Measurements from ENCODE around the gene CREG1.
"Not testable (repeated sequence)": the region's sequence is repeated elsewhere in the genome, so short reads cannot be mapped to it uniquely, and the experiment has no call there.

Gene CREG1

DNA sequence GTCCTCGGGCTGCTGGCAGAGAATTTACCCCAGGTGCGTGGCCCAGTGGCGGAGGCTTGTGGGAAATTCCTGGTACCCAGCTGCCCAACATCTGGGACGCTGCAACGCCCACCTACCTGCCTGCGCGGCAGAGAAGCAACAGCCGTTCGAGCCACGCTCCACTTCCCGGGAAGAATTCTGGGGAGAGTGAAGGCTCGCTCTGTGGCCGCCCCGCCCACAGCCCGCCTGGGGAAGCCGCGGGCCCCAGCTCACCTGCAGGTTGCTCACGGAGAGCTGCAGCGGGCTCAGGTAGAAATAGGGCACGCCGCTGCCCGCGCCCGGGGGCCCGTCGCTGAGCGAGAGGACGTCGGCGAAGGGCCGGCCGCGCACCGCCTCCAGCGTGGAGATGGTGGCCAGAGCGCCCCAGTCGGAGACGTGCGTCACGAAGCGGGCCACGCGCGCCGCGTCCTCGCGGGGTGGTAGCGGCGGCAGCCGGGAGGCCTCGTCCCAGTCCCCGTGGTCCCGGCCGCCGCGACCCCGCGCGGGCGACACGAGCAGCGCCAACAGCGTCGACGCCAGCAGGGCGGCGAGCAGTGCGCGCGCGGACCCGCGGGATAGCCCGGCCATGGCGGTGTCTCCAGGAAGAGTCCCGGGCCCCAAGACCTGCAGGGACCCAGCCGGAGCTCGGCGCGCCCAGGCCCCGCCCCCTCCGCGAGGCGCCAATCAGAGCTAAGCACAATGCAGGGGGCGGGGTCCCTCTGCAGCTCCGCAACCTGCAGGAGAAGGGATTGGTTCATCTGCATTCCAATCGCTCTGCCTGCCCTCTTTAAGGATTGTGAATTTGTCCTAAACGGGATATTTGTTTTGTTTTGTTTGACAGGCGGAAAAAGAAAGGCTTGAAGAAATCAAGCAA, at the start of gene CREG1:
Gene CREG1 (minus strand): TSS at position 627 of the 892 bp plus-strand sequence.
- peak; percentile 96 to 98 (median 97) for DNase-seq

DNA sequence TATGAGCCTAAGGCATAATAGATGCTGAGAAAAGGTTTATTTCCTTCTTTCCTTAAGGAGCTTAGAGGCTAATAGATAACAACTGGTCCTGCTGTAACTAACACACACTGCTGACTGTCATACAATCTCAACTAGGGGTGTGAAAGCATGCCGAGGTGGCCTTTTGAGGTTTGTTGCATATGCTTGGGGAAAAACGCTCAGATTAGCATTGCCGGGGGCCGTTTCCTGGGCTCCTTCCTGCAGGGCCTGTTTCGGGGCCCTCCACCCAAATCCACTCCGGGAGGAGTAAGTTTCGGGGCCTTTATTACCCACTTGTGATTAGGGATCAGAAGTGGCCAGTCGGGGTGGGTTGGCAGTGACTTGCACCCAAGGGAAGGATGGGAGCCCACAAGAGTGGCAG, 49.3 kb upstream of the CREG1 start:
- no peak for DNase-seq

DNA sequence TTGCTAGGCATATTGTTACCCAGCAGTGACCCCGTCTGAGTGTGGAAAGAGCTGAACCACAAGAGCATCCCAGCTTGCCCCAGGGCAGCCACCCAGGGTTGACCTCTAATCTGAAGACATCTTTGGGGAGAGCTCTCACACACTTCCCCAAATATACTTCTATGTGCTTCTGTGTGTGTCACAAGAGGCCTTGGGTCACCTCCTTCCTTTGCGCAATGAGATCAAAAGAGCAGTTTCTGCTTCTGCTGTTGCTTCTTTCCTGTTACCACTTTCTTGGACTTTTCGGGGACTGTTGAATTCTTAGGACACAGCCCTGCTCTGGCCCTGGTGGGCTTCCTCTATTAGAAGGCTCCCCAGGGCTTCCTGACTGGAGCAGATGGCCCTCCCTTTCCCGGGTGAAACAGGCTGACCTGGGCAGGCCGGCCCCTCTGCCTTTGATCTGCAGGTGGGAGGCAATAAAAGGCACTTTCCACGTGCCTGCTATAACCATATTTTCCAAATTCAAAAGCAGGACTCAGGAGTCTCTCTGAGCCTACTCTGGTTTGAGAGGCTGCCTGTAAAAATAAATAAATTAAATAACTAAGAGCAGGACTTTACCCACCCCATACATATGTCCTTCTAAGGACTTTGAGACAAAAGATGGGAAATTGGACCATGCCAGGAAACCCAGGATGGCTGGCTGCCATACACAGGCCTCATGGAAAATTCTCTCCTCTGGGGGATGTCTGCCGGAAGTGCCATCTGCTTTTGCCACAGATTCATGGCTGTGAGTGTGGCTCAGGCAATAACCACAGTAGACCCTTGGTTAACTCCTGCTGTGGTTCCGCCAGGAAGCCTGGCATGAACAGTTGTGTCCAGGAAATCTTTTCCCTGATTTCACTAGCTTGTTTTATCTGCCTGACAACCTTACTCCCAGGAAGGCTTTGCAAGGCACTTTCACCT, 48.2 kb upstream of the CREG1 start:
- DNase-seq = peak; percentile 89 to 98 (median 97)

DNA sequence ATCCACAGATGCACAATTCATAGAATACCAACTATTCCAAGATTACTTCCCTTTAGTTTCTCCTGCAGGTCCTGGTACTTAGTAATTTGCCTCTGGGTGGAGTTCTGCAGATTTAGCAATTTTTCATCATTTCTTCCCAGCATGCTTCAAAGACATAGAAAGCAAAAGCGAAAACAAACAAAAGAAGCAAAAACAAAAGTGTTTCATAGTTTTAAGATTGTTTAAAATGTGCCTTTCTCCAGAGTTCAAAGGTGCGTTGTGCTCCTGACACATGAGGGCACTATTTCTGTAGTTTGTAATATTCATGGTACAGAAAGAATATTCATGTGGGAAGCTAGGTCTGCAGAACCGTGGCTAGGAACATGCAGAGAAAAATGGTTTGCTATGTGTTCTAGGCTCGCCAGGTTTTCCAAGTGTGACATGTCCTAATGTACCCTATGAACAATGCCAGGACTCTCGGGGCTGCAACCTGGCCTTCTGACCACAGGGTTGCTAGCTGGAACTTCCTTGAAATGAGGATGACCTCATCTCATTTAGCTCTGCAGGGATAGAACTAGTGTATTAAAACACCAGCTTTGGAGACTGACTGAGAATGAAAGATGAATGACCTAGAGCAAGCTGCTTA, 46.5 kb upstream of the CREG1 start:
- DNase-seq = peak; percentile 75 to 88 (median 82)

DNA sequence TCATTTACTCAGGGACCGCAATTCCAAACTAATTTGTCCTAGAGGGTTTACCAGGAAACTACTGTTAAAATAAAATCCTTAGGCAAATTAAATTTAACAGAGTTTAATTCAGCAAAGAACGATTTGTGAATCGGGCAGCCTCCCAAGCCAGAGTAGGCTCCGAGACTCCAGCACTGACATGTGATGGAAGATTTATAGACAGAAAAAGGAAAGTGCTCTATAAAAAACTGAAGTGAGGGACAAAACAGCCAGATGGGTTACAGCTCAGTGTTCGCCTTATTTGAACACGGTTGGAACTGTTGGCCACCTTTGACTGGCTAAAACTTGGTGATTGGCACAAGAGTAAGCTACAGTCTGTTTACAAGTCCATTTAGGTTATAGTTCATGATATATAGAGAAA, 41.3 kb upstream of the CREG1 start:
- no peak for DNase-seq

DNA sequence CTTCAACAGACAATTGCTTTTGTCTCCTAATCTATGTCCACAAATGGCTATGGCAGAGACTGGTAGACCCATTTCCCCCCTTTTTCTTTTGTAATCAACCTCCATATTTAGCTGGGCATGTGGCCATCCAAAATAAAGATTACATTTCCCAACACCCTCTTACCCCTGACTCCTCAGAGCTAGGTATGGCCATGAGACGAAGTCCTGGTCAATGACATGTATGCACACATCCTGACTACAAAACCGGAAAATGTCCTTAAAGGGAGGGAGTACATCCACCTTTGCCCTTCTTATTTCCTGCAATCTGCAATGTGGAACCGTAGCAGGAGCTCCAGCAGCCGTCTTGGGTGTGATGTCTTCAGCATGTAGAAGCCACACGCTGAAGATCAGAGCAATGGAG, 40.3 kb upstream of the CREG1 start:
- no peak for DNase-seq

DNA sequence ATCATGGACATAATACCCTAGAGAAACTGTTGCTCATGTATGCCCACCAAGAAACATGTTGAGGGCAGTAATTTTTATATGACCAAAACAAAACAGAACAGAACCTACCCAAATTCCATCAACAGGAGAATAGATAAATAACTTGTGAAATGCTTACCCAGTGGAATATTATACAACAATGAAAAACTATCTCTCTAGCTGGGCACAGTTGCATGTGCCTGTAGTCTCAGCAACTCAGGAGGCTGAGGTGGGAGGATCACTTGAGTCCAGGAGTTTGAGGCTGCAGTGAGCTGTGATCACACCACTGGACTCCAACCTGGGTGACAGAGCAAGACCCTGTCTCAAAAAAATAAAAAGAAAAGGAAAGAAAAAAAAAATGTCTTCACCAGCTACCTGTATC, 38.9 kb upstream of the CREG1 start:
- no peak for DNase-seq

DNA sequence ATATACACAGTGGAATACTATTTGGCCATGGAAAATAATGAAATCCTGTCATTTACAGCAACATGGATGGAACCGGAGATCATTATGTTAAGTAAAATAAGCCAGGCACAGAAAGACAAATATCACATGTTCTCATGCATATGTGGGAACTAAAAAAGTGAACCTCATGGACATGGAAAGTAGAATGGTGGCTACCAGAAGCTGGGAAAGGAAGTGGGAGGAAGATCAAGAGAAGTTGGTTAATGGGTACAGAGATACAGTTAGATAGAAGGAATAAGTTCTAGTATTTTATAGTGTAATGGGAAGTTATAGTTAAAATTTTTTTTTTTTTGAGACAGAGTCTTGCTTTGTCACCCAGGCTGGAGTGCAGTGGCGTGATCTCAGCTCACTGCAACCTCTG, 34.8 kb upstream of the CREG1 start:
- DNase-seq = peak in 2 of 3 donors; percentile 31 to 41

DNA sequence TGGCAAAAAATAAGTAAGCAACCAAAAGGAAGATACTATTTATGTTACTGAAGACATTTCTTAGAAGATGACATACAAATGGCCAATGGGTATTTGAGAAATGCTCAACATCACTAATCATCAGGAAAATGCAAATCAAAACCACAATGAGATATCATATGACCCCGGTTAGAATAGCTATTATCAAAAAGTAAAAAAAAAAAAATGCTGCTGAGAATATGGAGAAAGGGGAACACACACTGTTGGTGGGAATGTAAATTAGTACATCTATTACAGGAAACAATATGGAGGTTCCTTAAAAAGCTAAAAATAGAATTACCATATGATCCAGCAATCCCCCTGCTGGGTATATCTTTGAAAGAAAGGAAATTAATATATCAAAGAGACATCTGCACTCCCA, 34.3 kb upstream of the CREG1 start:
- DNase-seq = peak; percentile 21 to 65 (median 46)

DNA sequence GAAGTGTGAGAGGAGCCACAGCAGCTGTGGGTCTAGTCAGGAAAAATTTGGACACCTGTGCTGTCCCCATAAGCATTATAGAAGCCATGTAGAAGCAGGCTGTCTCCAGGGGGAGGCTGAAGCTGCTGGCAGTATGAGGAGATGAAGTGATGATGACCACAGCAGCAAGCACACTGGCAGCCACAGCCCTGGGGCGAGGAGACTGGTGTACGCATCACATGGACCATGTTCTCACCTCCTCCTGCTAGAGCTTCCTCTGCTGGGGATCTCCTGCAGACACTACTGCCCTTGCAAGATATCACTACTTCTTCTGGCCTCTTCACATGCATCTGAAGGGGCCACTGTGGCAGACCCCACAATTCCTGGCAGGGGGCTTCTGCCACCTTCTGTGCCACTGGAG, 33.8 kb upstream of the CREG1 start:
- DNase-seq = peak in 1 of 3 donors; percentile 33

DNA sequence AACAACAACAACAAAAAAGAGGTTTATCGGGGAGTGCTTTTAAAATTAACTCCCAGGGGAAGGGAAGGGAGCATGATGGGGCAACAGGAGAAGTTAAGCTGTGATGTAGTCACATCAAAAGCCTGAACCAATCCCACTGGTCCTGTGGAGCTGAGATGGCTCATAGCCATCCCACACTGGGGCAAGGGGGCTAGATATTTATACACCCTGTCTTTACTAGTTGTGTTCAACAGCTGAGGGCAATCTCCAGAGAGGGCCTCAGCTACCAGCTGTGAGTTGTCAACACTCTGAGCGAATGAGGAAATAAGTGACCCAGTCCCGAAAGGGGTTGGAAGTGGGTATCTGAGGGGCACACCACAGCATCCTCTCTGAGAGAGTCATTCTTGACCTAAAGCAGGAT, 31.0 kb upstream of the CREG1 start:
- no peak for DNase-seq

DNA sequence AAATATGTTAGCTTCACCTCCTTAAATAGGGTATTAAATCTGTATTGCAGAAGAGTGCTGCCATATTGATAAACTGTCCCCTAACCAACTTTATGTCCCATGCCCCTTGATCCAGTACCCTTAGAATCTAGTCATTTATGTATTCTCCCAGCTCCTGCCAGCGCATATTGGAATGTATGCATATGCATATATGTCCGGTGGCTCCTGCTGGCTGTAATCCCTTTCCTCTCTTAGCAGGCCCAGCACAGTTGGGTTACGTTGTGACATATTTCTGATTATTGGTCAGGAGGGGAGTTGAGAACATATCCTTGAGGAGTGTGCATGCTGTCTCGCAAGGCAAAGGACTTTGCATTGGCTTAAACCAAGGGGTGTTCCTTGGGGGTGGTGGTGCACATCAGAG, 29.2 kb upstream of the CREG1 start:
- no peak for DNase-seq

DNA sequence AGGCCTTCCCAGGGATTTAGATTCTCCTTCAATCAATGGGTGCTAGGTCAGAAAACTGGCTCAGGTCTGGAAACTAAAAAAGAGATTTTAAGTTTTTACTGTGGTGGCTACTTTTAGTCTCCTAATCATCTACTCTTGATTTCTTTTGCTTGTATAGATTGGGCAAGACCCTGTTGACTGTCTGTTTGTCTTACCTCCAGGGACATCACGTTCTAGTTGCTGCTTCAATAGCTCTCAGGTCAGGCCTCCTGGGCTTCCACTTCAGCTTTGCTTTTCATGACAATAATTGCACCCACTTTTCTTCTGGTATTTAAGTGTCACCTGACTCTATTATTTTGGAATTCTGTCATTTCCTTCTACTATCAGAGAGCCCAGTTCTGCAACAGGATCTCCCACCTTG, 28.5 kb upstream of the CREG1 start:
- DNase-seq = no peak

DNA sequence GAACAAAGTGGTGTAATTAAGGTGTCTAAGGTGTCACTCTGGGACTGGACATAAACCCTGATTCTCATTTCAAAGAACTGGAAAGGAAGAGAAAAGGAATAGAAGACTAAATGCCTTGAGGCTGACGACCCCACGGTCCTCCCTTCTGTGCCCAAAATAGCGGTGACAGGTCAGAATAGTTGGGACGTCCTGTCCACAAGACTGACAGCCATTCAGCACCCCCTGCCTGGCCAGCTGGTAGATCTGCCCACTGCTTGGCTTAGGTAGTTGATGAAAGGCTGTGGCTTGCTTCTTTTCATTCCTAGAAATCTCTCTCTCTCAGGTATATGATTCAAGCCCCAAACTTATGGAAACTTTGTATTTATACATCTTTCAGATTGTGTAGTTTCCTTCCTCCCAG, 26.4 kb upstream of the CREG1 start:
- DNase-seq = no peak

DNA sequence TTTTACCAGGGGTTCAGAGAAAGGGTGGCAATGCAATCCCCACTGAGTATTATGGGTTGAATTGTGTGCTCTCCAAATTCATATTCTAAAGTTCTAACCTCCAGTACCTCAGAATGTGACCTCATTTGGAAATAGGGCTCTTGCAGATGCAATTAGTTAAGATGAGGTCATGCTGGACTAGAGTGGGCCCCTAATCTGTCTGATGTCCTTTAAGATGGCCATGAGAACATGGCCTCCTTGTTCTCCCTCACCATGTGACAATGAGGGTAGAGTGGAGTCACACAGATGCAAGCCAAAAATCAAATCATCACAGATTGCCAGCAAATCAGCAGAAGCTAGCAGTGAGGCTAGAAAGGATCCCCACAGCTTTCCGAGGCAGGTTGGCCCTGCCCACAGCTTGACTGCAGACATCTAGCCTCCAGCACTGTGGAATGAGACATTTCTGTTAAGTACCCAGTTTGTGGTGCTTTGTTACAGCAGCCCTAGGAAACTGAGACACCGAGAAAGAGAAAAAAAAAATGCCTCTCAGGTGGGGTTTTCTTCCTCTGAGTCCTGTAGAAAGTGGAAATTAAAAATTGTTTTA, 25.5 kb upstream of the CREG1 start:
- DNase-seq = no peak

DNA sequence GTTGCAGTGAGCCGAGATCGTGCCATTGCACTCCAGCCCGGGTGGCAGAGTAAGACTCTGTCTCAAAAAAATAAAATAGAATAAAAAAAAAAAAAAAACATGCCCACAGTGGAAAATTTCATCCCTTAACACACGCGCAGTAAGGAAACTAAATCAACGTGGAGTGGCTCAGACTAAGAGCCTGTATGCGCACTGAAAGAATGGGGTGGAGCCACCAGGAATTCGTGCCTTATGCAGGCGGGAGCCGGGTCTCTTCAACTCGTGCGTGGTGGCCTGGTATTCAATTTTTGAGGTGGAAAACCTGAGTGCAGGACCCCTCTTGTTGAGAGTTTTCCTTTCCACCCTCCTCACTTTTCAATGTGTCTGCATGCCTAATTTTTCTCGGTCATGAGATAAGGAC, 22.1 kb upstream of the CREG1 start:
- no peak for DNase-seq

DNA sequence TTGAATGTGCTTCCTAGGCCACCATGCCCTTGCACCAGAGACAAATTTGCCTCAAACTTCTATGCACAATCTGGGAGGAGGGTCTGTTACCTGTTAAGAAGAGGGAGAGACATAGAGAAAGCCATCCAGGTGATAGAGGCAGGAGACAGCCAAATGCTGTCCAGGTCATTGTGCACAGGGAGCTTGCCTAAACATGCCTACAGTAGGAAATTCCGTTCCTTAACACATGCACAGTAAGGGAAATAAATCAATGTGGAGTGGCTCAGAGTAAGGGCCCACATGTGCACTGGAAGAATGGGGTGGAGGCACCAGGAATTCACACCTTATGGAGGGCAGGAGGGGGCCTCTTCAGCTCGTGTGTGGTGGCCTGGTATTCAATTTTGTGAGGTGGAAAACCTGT, 19.5 kb upstream of the CREG1 start:
- no peak for DNase-seq

DNA sequence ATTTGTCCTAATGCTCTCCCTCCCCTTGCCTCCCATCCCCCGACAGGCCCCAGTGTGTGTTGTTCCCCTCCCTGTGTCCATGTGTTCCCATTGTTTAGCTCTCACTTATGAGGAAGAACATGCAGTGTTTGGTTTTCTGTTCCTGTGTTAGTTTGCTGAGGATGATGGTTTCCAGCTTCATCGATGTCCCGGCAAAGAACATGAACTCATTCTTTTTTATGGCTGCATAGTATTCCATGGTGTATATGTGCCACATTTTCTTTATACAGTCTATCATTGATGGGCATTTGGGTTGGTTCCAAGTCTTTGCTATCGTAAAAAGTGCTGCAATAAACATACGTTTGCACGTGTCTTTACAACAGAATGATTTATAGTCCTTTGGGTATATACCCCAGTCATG, 17.1 kb upstream of the CREG1 start:
- DNase-seq = not testable (repeated sequence)

DNA sequence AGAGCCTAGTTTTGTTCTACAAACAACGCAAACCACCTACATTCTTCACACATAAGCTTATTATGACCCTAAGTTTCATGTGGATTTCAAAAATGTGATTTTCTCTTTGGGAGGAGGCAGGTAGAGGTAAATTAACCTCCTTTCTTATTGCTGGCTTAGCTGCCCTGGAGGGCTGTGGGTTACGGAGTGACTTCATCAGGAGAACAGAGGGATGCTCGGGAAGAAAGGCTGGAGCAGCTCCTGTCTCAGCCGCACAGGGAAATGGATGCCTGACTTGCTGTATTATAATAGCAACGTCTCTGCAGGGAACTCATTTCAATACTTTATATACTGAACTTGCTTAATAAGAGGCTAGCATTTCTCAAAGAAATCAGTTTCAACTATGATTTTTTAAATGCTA, 14.1 kb upstream of the CREG1 start:
- no peak for DNase-seq

DNA sequence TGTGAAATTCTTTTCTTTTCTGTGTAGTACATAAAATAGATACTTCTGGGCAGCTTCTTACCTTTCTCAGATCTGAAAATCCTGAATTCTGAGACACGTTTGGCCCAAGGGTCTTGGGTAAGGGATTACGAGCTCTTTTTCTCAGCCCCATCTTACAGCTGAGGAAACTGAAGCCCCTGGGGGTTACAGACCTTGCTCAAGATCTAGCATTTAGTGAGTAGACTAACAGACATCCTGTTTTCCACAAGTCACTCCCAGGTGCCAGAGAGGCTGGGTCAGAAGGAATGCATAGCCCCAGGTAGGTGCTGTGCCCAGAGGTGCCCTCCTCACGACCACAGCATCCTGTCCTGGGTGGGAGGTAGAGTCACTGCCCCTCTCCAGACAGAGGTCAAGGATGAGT, 13.2 kb upstream of the CREG1 start:
- no peak for DNase-seq

DNA sequence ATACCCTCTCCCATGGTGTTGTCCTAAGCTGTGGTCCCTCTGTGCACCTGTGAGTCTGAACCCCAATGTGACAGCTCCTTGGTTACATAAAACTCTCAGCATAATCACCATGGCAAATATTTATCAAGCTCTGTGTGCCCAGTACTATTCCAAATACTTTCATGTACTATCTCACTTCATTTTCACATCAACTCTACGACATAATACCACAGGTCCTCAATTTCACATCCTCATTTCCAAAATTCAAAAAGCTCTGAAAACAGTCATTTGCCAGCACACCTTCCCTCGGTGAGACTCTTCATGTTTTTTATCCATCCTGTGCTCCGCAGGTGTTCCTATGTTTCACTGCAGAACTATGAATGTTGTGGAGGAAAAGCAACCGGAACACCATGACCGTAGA, 12.4 kb upstream of the CREG1 start:
- DNase-seq = no peak

DNA sequence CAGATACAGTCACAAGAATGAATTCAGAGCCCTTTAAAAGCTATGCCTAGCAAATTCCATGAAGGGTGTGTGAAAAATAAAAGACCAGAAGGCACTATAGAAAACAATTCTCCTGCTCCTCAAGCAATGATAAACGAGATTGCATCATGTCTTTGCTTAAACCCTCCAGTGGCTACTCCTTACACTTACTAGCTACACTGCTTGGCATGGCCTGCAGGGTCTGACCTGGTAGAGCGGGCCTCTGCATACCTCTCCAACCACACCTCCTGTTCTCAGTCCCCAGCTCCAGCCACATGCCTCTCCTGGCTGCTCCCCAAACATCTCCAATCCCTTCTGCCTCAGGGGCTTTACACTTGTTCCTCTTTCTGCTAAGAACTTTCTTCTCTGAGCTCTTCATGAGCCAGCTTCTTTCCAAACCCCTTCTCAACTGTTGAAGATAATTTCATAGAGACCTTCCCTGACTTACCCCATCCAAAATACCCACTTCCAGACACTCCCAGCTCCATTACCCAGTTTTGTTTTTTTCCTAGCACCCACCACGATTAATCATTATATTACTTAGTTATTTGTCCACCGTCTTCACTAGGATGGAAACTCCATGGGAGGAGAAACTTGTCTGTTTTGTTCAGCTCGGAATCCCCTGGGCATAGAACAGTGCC, 11.2 kb upstream of the CREG1 start:
- DNase-seq = peak; percentile 38 to 70 (median 58)

Data from suppressor macrophage treated with lipopolysaccharide for 1 hour (primary cell).